AG10803 (cell line): ENCODE data around the gene C14orf93.
"Not testable (repeated sequence)": the region's sequence is repeated elsewhere in the genome, so short reads cannot be mapped to it uniquely, and the experiment has no call there.

Experiments
- DNase-seq: peaks from one replicate; pipeline ENCODE4 v3.0.0; 2010; ENCODE audit warnings: low read depth
- H3K4me3 ChIP-seq: 2 replicates; pipeline ENCODE4 v1.5.1; 2011; ENCODE audit warnings: mild to moderate bottlenecking, low read length, control low read depth
- TF ChIP-seq, protein P1 (sequence below): conservative IDR thresholded peaks from 2 replicates; pipeline ENCODE4 v1.5.1; 2011; ENCODE audit warnings: mild to moderate bottlenecking, low read length, control low read depth, inconsistent platforms

C14orf93 gene

DNA sequence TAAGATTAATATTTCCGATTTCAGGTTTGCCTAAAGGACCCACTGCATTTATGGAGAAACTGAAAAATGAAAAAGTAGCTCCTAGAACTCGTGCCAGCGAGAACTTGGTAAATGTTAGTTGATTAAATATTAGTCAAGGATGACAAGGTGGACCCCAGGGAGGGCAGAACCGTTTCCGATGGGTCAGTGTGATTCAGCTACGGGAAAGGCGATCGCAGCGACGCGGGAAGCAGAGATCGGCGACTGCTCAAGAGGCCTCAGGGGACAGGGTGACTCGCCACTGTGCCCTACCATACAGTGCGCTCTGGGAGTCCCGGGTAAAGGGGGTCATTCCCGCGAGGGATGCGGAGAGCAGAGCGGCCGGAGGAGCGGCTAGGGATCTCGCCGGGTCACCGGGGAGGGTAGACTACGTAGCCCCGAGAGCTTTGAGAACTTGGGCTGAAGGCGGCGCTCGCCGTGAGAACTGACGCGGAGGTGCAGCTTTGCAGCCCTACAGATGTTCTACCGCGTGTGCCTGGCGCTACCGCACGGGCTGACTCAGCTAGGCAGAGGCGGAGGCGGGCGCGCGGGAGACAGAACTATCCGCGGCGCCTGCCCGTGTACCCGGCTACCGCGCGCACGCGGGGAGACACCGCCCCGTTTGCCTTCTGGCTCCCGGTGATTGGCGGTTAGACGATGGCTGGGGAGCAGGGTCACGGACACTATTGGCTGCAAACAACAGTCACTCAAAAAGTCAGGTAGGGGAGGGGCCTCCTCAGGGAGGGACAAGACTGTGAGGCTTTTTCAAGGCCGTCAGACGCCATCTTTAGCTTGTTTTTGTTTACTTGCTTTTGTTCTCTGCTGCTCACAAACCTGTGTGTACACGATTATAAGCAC lies 3.2 kb downstream of the C14orf93 start:
- DNase-seq = peak; percentile 97
- peak overlapping the region; percentile 88 for H3K4me3 ChIP-seq
- TF ChIP-seq, protein P1, sequence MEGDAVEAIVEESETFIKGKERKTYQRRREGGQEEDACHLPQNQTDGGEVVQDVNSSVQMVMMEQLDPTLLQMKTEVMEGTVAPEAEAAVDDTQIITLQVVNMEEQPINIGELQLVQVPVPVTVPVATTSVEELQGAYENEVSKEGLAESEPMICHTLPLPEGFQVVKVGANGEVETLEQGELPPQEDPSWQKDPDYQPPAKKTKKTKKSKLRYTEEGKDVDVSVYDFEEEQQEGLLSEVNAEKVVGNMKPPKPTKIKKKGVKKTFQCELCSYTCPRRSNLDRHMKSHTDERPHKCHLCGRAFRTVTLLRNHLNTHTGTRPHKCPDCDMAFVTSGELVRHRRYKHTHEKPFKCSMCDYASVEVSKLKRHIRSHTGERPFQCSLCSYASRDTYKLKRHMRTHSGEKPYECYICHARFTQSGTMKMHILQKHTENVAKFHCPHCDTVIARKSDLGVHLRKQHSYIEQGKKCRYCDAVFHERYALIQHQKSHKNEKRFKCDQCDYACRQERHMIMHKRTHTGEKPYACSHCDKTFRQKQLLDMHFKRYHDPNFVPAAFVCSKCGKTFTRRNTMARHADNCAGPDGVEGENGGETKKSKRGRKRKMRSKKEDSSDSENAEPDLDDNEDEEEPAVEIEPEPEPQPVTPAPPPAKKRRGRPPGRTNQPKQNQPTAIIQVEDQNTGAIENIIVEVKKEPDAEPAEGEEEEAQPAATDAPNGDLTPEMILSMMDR = peak; percentile 45

DNA sequence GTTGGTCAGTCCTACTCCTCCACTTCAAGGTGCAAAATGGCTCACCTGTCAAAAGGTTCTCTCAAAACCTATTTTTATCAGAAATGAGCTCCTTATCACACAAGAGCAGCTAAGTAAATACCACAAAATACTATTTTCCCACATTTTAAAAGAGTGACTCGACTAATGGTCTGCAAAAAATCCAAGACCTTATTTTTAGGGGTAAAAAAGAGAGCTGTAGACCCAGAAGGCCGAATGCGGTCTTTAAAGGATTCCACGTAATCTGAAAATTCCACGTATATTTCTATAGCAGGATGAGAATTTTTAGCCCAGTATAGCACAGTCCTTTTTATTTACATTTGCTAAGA lies 3.8 kb downstream of the C14orf93 start:
- TF ChIP-seq, protein P1 = no peak
- peak overlapping the region; percentile 88 for H3K4me3 ChIP-seq
- DNase-seq = no peak

DNA sequence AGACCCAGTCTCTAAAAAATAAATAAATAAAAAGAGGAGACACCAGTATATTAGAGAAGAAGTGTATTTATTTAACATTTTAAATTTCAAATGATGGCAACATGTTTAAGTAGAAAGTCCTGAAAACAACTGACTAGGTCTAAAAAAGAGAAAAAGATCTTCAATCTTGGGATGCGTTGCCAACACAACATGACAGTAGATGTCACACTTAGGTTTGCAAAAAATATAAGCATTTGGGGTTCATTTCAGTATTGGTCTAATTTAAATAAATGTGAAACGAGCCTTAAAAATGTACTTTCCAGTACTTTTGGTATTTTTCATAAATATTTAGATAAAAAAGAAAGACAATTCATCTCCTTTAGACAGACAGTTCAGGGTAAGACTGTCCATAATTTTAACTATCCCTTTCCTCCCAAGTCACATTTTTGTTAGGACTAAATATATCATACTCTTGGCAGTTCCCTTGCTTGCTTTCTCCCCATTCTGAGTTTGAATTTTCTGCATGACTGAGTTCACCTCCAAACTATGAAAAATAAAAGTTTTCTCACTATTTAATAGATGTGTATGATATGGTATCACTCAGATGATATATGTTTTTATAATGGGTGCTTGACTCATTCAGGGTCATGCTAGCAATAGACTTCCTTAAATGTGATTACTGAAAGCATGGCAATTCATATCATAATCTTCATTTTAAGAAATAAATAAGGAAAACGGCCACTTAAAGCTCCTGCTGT lies 4.3 kb downstream of the C14orf93 start:
- TF ChIP-seq, protein P1 = no peak
- no peak overlapping the region for H3K4me3 ChIP-seq
- DNase-seq = no peak

DNA sequence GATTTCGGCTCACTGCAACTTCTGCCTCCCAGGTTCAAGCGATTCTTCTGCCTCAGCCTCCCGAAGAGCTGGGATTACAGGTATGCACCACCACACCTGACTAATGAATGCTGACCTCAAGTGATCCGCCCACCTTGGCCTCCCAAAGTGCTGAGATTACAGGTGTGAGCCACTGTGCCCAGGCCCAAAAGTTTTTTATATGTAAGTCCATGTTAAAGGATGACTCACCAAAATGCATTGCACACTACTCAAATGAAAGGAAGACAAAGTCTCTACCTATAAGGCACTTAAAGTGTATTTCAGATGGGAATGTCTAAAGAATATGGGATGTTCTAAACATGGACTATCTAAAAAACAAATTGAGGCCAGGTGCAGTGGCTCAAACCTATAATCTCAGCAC lies 5.7 kb downstream of the C14orf93 start:
- H3K4me3 ChIP-seq, DNase-seq: not testable (repeated sequence)

- H3K4me3 ChIP-seq = no peak overlapping the region
- TF ChIP-seq, protein P1 = no peak
- DNase-seq = no peak
Observed at GRCh38 chr14:23002592-23002991, 7.4 kb downstream of the C14orf93 start.

DNA sequence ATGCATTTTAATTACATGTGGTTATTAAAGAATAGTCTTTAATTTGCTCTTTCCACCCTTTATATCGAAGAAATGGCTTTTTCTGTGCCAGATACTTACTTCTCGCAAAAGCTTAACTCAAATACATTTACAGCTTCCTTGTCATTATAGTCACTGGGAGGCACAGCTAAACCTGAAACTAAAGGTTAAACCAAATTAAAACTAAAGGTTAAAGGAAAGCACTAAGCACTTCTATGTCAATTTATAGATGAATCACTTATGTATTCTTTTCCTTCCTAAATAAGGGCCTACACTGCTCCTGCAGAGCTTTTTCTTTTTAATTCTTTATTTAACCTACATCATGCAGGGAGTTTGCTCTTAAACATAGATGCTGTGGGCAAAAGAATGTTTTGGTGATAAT lies 9.1 kb downstream of the C14orf93 start:
- TF ChIP-seq, protein P1 = no peak
- DNase-seq = no peak
- no peak overlapping the region for H3K4me3 ChIP-seq

DNA sequence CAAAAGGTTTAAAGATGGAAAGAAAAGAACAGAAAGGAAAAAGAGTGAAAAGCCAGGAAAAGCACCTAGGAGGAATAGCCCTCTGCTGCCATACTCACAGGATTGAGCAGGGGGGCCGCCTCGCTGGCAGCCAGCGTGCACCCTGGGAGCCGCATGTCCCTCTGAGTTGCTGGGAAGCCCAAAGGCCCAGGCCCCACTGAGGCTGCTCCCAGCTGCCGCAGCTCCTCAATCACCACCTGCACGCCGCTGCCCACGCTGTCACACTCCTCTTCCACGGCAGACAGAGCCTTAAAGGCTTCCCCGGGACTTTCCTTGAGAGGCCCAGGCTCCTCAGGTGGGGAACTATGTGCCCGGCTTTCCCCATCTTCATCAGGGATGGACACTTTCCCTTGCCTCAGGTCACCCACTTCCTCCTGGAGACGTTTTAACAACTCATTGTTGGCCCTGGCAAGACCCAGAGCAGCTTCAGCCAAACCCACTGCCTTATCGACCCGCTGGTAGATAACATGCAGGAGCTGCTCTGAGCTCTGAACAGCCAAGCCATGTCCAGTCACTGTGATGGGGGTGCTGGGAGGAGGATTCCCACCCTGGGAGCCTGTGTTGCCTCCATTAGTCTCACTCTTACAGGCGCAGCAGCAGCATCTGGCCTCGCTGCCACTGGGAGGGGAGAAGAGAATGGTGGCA lies 11.5 kb downstream of the C14orf93 start:
- DNase-seq = no peak
- TF ChIP-seq, protein P1 = no peak

More for the DNA sequence above, 11.5 kb downstream of the C14orf93 start:
- no peak overlapping the region for H3K4me3 ChIP-seq
